ENCODE data around the gene DGKD.

DNA sequence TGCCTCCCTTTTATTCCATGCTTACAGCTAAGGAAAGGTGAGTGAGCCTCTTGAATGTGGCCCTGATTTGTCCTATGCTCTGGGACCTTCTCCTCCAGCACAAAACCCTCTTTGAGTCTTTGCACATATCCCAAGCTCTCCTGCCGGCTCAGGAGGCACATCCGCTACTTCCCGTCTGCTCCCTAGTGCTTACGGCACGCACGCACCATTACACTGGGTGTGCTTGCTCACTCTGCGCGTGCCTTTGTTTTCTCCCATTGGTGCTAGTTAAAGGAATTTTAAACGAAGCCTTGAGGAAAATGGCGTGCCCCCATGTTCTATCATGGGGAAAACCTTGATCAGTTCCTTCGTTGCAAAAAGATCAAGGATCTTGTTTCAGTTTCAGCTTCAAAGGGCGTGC, 7.9 kb upstream of the DGKD start:
- no peak for TF ChIP-seq POLR2A (IDR thresholded peaks at IDR 0.05; ENCODE audit: low read depth, low read length)
- no peak for TF ChIP-seq POLR2AphosphoS5 (IDR thresholded peaks at IDR 0.05; ENCODE audit: low read depth, low read length)
- no peak for TF ChIP-seq TAF1 (IDR thresholded peaks at IDR 0.05; ENCODE audit: borderline replicate concordance, low read depth, low read length)

Data from GM12892 (cell line).